DMS 273 (cell line): Measurements from ENCODE around the gene RAD23B.

Experiments used
- DNase-seq: peaks from one replicate; lab custom pipeline; 2025; ENCODE audit not compliant: unreplicated experiment; lab: John Stamatoyannopoulos, UW

Gene RAD23B

DNA sequence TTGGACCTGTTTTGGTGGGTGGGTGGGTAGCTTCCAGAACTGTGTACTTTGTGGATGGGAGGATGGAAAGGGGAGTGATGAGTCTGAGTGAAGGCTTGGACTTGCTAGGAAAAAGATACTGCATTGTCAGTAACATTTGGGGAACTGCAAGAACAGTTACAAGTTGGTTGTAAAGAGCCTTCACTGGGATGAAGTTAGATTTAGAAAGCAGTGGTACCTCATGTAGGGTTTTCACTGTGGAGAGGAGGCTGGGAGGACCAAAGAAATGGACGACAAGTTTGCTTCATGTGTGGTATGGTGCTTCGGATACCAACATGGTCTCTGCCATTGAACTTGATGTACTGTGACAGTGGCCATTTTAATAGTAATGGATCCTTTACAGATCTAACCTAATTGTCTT, 50.3 kb downstream of the RAD23B start:
- DNase-seq: no peak

DNA sequence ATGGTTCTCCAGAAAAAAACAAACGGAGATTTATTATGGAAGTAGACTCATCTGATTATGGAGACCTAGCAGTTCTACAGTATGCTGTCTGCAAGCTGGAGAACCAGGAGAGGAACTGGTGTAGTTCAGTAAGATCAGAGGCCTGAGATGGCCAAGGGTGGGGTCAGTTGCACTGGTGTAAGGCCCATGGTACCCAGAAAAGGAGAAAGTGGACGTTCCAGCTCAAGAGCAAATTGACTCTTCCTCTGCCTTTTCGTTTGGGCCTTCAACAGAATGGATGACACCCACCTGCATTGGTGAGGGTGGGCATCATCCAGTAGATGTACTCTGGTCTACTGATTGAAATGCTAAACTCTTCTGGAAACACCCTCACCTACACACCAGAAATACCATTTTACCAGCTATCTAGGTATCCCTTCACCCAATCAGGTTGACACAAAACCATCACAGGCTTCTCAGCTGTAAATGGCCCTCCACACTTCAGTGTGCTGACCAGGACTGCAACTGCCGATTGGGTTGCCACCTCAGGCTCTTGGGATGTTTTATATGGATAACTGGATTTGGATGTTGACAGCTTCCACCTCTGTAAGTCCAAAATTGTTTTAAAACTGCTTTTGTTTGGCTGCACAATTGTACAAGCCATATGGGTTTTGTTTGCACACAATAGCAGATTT, 51.2 kb downstream of the RAD23B start:
- DNase-seq: no peak

DNA sequence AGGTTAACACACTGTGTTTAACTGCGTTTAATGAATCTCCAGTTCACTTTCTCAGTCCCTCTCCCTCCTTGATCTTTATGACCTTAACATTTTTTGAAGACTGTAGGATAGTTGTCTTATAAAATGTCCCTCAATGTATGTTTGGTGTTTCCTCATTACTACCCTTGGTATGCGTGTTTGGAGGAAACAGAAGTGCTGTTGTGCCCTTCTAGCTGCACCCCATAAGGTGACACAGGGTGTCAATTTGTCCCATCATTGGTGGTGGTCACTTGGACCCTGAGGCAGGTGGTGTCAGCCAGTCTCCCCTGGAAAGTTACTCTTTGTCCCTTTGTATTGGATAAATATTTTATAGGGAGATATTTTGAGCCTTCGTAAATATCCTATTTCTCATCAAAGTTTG, 52.3 kb downstream of the RAD23B start:
- no peak for DNase-seq

DNA sequence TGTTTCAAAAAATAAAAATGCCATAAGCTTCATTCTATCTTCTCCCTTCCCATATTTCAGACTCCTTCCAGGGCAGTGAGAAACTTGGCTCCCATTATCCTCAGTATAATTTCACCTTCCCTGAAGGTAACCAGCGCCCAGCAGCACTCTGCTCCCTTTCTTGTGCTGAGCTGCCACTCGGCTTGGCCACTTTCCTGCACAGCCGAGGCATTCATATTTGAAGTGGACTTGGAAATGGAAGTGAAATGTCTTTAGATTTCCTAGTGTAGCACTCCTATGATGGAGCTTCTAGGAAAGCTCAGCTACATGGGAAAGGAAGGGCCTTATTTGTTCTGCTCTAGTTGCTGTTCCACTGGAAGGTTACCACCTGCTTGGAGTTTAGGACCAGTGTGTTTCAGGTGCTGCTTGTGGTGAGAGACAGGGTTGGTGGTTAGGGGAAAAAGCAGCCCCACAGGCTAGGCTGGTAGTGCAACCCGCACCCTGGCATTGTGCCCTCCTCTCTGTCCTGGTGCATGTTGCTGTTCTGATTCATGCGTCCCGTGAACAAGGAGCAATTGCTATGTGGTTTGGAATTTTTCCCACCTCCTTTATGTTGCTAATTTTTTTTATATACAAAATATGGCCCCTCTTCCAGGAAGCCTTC, 53.8 kb downstream of the RAD23B start:
- peak; percentile 55 for DNase-seq

DNA sequence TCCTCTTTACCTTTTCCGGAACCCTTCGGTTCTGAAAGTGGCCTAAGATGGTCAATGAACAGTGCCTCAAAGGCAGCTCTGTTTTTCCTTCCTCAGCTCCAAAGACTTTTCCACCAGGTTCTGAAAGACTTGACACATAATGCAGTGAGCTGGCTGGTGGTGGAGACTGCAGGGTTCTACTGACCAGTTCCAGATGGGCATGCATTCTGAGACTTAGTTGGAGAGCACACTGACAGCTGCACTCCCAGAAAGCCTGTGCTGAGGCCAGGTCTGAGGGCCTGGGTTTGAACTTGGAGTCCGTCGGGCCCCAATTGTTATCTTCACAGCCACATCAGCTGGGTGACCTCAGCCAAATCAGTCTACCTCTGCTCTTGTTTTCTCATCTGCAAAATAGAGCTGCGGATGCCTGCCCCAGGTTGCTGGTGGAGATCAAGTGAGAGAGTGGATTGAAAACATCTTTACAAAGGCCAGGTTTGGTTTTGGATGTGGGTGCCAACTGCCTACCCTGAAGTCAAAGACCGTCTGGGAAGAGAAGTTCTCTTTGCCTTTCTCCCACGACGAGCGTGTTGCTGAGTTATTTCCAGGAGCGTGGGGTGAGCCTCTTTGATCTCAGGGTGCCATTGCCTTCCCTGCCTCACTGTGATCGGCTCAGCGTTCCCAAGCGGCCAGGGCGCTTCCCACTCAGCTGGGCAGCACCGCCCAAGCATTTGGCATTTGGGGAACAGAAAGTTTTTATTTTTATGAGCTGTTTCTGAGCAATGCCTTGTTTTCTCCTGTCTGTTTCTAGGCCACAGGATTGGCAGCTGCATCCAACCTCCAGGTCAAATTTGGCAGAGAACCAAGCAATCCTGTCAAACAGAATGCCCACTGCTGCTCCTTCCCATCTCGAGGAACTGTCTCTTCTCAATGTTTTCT, 54.9 kb downstream of the RAD23B start:
- peak; percentile 47 for DNase-seq

DNA sequence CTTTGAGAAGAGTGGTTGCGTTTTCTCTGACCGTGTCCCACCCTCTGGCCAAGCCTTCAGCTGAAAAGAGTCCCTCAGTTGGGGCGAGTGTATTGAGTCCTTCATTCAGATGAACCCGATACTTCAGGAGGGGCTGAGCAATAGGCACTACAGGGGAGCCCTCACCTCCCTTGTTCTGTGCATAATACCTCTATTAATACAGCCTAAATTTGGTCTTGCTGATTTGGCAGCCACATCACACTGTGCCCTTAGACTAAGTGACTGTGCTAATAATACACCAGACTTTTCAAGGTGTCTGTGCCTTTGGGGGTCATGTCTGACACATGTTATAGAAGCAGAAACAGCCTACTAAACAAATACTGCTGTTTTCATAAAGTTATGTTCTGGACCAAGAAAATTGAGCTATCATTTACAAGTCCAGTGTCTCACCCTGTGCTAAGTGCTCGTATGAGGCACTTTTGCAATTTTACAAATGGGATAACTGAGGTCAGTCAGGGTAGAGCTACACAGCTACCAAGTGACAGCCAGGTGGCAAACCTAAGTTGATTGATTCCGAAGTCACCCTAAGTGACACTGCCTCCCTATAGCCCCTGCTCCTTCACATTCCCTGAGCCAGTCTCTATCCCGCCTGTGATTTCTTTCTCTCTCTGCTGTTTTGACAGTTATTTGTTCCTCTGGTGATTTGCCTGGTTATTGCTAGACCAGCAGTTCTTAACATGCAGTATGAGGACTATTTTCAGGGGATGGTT, 56.0 kb downstream of the RAD23B start:
- no peak for DNase-seq

DNA sequence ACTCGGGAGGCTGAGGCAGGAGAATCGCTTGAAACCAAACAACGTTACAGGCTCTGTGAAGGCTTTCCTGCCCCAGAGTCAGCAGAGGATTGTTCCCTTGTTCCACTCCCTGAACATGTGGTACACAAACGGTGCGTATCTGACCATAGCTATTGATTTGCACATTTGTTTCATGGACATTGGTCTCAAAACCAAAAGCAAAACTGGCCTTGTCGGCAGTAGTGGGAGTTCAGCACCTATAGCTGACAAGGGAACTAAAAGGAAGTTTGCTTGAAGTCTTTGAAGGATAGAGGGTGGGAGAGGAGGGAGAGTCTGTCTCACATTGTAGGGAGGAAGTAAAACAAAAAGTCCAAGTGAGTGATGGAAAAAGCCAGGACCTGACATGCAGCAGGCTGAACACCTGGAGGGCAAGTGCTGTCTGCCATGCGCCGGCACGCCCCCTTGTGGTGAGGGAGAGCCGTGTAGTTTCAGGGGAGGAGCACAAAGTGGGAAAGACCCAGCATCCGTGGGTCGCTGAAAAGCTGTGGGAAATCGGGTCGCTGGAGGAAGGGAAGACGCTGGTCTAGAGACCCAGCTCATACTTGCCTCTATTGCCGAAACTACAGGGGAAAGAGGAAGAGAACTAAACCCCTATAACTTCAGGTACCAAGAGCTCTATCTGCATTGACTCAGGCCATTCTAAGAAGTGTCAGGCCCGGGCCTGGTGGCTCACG, 58.0 kb downstream of the RAD23B start:
- DNase-seq: peak; percentile 82

DNA sequence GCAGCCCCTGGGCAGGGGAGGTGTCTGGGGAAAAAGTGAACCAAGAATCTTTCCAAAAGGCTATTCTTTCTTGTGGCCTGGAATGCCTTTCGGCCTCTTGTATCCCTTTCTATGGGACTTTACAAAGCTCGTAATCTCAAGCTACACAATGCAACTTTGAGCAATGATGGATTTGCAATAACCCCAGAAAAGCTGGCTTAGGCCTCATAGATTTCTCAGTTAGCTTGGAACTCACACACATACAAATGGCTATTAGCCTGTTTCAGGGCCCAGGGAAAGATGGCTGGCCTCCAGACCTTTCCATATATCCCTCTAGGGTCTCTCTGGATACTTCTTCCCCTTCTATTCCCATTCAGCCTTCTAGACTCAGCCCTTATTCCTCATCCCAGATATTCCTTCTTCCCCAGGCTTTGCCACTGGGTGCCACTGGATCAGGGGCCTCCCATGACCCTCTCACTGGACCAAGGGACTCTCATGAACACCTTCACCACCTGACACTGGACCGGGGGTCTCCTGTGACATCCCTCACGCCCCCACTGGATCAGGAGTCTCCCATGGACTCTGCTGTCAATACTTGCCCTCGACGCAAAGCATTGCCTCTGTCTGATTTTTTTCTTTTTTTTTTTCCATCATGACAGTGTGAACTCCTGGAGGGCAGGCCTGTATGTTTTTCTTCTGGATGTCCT, 59.5 kb downstream of the RAD23B start:
- DNase-seq: no peak

DNA sequence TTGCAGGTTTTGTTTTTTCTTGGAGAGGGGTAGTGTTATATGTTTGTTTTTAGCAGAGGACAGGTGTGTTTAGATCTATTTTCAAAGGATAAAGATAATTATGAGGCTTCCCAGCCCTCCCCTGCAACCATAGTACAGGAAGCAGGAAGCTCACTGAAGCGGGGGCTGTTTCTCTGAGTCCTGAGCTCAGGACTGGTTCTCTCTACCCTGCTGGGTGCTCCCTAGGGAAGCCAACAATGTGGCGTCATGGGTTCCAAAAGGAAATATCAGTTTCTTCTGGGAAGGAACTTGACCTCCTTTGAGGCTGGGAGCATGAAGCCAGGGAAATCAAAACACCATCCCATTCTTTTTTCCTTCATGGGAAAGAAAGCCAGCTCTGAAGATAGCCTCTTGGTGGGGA, 62.2 kb downstream of the RAD23B start:
- DNase-seq: no peak

DNA sequence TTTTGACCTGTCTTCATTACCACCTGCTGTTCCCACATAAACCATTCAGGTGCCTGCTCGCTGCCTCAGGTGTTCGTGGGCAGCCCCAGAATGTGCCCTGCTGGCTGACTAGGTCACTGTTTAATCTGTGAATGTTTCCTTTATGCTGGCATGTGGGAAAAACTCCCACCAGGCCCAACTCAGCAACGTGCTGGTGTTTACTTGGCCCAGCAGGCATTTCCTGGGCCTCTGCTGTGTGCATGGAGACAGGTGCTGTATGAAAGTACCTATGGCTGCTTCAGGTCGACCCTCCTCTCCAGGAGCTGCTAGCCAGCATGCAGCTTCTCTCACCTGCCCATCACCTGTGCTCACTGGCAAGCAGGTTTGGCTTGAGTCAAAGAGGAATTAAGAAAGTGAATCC, 65.8 kb downstream of the RAD23B start:
- DNase-seq: no peak

DNA sequence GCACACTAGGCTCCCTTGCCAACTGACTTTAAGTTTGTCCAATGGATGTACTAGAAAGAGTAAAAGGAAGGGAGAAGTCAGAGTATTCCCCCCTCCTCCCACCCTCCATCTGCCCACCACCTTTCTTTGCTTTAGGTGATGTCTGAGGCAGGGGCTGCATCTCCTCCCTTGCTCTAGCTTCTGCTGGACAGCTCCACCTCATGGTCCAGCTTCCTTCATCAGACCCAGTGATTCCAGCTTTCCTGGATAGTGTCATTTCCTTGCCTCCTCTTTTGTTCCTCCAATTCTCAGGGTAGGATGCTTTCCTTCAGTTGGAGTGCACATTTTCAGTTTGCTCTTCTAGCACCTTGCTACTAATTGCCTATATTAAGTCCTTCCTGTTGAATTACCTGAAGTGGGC, 67.4 kb downstream of the RAD23B start:
- DNase-seq: no peak

DNA sequence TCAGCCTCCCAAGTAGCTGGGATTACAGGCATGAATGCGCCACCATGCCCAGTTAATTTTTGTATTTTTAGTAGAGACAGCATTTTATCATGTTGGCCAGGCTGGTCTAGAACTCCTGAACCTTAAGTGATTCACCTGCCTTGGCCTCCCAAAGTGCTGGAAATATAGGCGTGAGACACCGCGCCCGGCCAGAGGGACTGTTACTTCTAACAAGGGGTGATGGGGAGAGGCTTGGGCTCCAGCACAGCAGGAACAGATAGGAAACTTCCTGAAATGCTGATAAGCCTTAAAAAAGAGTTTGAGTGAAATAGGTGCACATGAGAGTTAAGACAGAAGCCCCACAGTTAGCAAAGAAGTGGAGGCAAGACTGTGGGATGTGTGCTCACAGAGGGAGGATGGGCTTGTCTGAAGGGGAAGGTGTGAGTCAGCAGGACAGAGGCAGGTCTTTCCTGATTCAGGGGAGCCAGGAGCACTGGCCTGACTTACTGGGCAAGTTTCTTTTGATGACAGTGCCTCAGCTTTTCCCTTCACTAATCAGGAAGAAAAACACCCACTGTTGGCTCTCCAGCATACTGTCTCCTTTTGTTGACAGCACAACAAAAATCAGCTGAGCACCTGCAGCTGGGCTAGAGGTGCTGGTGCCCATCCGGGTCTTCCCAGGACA, 68.4 kb downstream of the RAD23B start:
- DNase-seq: no peak

DNA sequence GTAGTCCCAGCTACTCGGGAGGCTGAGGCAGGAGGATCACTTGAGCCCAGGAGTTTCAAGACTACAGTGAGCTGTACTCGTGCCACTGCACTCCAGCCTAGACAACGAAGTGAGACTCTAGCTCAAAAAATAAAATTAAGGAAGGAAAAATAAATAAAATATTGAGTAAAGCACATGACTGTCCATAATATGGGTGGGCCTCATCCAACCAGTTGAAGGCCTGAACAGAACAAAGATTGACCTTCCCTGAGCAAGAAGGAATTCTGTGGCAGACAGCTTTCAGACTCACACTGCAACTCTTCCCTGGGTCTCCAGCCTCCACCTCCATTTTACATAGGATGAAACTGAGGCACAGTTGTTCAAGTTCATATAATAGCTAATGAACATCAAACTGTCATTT, 72.3 kb downstream of the RAD23B start:
- no peak for DNase-seq

DNA sequence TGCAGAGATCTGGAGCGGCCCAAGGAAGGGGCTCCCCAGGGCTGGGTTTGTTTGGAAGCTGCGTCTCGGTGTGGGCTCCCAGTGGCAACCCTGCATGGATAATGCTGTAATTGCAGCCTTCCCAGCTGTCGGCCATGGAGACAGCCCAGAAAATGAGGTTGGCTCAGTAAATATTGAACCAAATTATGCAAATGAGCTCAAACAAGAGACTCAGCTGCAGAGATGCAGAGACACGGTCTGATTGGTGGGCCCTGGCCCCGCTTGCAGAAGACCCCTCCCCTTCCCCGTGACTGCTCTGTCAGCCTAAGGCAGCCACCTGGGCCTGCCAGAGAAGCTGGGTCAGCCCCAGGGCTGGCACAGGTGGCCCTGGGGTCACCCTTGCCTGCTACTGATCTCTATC, 75.9 kb downstream of the RAD23B start:
- peak; percentile 93 for DNase-seq

DNA sequence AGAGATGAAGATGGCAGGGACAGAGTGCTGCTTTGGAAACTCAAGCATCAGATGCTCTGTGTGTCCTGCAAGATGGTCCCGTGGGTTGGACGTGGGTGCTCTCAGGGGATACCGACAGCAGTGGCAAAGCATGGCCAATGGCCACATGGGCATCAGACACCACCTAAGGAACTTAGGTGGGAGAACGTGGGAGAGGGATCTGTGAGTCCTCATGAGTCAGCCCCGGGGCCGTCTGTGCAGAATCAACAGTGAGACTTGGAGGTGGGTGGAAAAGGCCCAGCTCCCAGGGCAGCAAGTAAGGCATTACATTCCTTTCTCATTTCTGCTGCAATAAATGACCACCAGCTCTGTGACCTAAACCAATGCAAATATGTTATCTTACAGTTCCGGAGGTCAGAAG, 77.0 kb downstream of the RAD23B start:
- no peak for DNase-seq

DNA sequence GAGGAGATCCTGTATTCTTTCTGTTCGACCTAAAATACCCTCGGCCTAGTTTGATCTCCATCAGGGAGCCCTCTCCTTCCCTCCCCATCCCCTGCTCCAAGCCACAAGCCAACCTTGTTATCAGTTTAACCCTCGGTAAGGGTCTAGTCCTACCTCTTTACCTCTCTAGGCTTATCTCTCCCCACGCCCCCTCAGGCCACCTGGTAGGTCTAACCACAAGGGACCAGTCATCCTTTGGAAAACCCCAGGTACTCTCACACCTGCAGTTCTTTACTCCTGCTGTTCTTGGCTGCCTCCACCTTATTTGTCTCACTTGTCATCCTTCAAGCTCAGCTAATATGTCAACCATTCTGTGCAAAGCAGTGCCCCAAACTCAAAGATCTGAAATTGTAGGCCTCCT, 78.7 kb downstream of the RAD23B start:
- no peak for DNase-seq

DNA sequence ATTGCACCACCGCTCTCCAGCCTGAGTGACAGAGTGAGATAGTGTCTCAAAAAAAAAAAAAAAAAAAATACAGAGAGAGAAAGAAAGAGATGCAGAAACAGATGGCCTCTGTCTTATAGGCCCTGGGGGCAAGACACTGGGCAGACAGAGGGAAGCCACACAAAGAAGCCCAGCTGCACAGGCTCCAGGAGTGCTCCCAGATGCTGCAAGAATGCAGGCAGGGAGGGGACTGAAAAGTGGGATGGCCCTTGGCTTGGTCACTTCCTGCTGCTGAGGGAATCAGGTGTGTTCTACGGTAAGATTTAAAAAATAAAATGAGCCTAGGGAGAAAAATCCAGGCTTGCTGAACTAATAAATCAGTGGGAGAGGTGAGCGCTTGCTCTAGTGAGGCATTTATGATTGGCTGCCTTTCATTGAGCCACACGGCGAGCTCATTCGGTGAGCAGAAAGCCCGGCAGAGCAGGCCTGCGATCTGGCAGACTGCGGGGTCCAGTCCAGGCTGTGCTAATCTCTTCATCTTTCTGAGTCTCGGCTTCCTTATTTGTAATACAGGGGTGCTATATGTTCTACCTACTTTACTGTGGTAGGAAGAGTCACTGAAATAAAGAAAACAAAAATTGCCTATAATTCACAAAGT, 80.6 kb downstream of the RAD23B start:
- DNase-seq: peak; percentile 74

DNA sequence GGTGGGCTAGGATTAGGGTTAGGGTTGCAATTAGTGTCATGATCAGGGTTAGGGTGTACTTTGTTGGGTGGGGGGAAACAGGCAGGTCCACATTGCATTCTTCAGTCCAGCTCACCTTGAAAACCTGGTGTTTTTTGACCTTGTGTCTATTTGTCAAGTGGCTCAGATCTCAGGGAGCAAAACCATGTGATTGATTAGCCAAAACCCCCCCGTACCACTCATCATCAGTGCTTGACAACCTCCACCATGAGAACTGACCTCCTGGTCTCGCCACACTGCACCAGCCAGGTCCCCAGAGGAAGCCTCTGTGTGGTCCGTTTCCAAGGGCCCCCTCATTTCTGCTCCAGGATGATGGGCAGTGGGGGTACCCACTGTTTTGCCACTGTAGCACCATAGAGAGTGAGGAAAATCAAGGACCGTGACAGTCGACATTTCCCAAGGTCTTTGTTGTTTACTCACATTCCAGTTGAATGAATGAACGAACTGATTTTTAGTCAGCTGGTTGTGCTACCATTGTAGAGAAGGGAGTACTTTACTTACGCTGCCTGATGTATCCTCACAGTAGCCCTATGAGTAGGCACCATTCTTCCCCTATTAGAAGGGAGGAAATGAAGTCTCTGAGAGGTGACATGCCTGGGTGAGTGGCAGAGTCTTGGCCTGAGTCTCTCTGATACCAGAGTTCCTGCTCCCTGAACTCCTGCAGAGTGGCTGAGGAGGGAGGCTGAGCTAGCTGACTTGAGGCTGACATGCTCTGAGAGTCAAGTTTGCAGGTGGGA, 84.8 kb downstream of the RAD23B start:
- DNase-seq: no peak
